HepG2 (cell line): Measurements from ENCODE around the gene WDR20. TPM values are rescaled to one million over a fixed set of nuclear protein-coding genes. Genes with fewer than 3 reads are reported as not detected.

ENCODE experiments used
- ARID4A ChIP-seq: sonication (generic); formaldehyde crosslinking; IDR thresholded peaks from 2 replicates; pipeline ENCODE4 v1.5.0; 2020; ENCODE audit warnings: mild to moderate bottlenecking, missing genetic modification reagents, borderline replicate concordance
- ASH2L ChIP-seq: fragments of 300-600, 200-600 bp; sonication (generic); IDR thresholded peaks from 2 replicates; pipeline ENCODE4 v1.7.0; 2017; ENCODE audit warnings: low read depth, mild to moderate bottlenecking, moderate library complexity, mixed read lengths, low read length; ENCODE audit not compliant: insufficient read length
- ATAD3A ChIP-seq: sonication (generic); formaldehyde crosslinking; IDR thresholded peaks from 2 replicates; pipeline ENCODE4 v1.4.0; 2020; ENCODE audit warnings: missing genetic modification reagents
- BRF2 ChIP-seq: sonication (generic); formaldehyde crosslinking; IDR thresholded peaks from 2 replicates; pipeline ENCODE4 v1.8.1; 2022; ENCODE audit warnings: mild to moderate bottlenecking, missing genetic modification reagents
- MATR3 ChIP-seq: sonication (generic); formaldehyde crosslinking; IDR thresholded peaks from 2 replicates; pipeline ENCODE4 v1.4.0; 2020; ENCODE audit warnings: missing genetic modification reagents
- MXD4 ChIP-seq: IDR thresholded peaks from 2 replicates; pipeline ENCODE4 v1.6.1; 2016; ENCODE audit warnings: mild to moderate bottlenecking, missing biosample characterization, missing genetic modification reagents
- NCOA1 ChIP-seq: sonication (generic); formaldehyde crosslinking; IDR thresholded peaks from 2 replicates; pipeline ENCODE4 v1.9.0; 2021; ENCODE audit warnings: missing genetic modification reagents
- NFIC ChIP-seq: IDR thresholded peaks from 2 replicates; pipeline ENCODE4 v1.6.1; 2012; ENCODE audit warnings: mild to moderate bottlenecking, low read length, inconsistent platforms
- NFRKB ChIP-seq: fragments of 450-650 bp; IDR thresholded peaks from 2 replicates; pipeline ENCODE4 v1.6.1; 2017
- WIZ ChIP-seq: sonication (generic); formaldehyde crosslinking; IDR thresholded peaks from 2 replicates; pipeline ENCODE4 v1.5.1; 2020; ENCODE audit warnings: mild to moderate bottlenecking, missing genetic modification reagents
- ZNF576 ChIP-seq: sonication (generic); formaldehyde crosslinking; IDR thresholded peaks from 2 replicates; pipeline ENCODE4 v1.4.0; 2020; ENCODE audit warnings: mild to moderate bottlenecking, missing genetic modification reagents
- ZNF780A ChIP-seq: sonication (generic); formaldehyde crosslinking; IDR thresholded peaks from 2 replicates; pipeline ENCODE4 v1.8.0; 2022; ENCODE audit warnings: mild to moderate bottlenecking, missing genetic modification reagents, moderate library complexity
- ZNF782 ChIP-seq: sonication (generic); formaldehyde crosslinking; IDR thresholded peaks from 2 replicates; pipeline ENCODE4 v1.4.0; 2020; ENCODE audit warnings: missing genetic modification reagents, mild to moderate bottlenecking, borderline replicate concordance
- polyA plus RNA-seq, 8 experiments: library from polyadenylated mRNA; depleted of rRNA in 3 of 8; stranded (reverse) in 7 of 8; unstranded in 1 of 8; fragments of >200 nt; fragmentation: Illumina TruSeq in 4 of 8; extraction: Trizol in 4 of 8; gene quantifications; 2 replicates each; pipeline versions ENCODE4 v1.2.1 to v1.2.3, GENCODE V29; 2011 to 2016; ENCODE audit warnings: low read depth in 4 of 8, missing spikeins in 1 of 8, mixed read lengths in 1 of 8; ENCODE audit not compliant: insufficient read depth in 1 of 8
- total RNA-seq, 5 experiments: library from RNA; depleted of rRNA; stranded (reverse); fragments of >200 nt; fragmentation: Illumina TruSeq; extraction: Trizol; gene quantifications; 2 replicates each; pipeline ENCODE4 v1.2.3, GENCODE V29; 2016; ENCODE audit warnings: low read depth in 1 of 5
- TF ChIP-seq, protein P1 (sequence below): sonication (generic); formaldehyde crosslinking; IDR thresholded peaks from 2 replicates; pipeline ENCODE4 v1.9.0; 2021; ENCODE audit warnings: missing genetic modification reagents, mild to moderate bottlenecking, borderline replicate concordance
- TF ChIP-seq, protein P2 (sequence below): sonication (generic); formaldehyde crosslinking; IDR thresholded peaks from 2 replicates; pipeline ENCODE4 v1.4.0; 2020; ENCODE audit warnings: missing genetic modification reagents, mild to moderate bottlenecking, borderline replicate concordance
- TF ChIP-seq, protein P3 (sequence below): sonication (generic); formaldehyde crosslinking; IDR thresholded peaks from 2 replicates; pipeline ENCODE4 v1.4.0; 2020; ENCODE audit warnings: mild to moderate bottlenecking, missing genetic modification reagents

WDR20 gene
- total and polyA plus RNA-seq, 2 of the 13 experiments (the other 11 are each of a cell fraction or from before 2014, with no cell fraction given) = 10.4 to 23.2 TPM

DNA sequence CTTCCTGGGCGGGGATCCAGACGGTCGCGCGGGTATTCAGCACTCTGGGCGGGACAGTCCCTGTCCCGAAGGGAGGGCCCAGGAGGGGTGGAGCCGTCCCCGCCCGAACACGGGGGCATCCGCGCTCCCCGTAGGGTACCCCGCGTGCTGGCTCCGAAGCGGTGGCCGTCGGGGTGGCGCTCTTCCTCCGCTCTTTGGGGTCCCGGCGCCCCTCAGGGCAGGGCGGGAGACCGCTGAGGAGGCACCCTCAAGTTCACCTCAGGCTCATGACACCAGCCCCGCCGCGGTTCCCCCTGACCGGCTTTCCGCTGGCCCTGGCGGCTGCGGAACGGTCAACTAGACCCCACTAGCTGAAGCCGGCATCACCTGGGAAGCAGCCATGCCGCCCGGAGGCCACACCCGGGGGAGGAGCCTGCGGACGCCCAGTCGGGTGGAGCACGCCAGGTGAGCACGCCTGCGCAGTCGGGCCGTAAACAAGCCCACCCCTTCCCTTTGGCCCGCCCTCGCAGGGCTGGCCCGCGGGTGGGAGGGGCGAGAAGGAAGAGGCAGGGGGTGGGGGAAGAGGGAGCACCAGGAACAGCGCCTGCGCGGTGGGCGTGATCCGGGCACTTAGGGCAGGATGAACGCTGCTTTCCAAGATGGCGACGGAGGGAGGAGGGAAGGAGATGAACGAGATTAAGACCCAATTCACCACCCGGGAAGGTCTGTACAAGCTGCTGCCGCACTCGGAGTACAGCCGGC lies at the start of gene WDR20 (continued):
- TF ChIP-seq ASH2L = no peak
- TF ChIP-seq NFIC = no peak
- TF ChIP-seq BRF2 (CRISPR knock-in tag) = no peak
- peak; percentile 82 for TF ChIP-seq MXD4
- TF ChIP-seq, protein P1, sequence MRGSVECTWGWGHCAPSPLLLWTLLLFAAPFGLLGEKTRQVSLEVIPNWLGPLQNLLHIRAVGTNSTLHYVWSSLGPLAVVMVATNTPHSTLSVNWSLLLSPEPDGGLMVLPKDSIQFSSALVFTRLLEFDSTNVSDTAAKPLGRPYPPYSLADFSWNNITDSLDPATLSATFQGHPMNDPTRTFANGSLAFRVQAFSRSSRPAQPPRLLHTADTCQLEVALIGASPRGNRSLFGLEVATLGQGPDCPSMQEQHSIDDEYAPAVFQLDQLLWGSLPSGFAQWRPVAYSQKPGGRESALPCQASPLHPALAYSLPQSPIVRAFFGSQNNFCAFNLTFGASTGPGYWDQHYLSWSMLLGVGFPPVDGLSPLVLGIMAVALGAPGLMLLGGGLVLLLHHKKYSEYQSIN (CRISPR knock-in tag) = no peak
- TF ChIP-seq ARID4A (CRISPR knock-in tag) = peak; percentile 95
- TF ChIP-seq ATAD3A = no peak
- TF ChIP-seq WIZ (CRISPR knock-in tag) = 0 out of 2 replicates have a peak, but pooled peaks have one; percentile 65
- no peak for TF ChIP-seq NCOA1 (CRISPR knock-in tag)
- no peak for TF ChIP-seq ZNF780A (CRISPR knock-in tag)
- TF ChIP-seq MATR3 (CRISPR knock-in tag) = no peak
- TF ChIP-seq, protein P2, sequence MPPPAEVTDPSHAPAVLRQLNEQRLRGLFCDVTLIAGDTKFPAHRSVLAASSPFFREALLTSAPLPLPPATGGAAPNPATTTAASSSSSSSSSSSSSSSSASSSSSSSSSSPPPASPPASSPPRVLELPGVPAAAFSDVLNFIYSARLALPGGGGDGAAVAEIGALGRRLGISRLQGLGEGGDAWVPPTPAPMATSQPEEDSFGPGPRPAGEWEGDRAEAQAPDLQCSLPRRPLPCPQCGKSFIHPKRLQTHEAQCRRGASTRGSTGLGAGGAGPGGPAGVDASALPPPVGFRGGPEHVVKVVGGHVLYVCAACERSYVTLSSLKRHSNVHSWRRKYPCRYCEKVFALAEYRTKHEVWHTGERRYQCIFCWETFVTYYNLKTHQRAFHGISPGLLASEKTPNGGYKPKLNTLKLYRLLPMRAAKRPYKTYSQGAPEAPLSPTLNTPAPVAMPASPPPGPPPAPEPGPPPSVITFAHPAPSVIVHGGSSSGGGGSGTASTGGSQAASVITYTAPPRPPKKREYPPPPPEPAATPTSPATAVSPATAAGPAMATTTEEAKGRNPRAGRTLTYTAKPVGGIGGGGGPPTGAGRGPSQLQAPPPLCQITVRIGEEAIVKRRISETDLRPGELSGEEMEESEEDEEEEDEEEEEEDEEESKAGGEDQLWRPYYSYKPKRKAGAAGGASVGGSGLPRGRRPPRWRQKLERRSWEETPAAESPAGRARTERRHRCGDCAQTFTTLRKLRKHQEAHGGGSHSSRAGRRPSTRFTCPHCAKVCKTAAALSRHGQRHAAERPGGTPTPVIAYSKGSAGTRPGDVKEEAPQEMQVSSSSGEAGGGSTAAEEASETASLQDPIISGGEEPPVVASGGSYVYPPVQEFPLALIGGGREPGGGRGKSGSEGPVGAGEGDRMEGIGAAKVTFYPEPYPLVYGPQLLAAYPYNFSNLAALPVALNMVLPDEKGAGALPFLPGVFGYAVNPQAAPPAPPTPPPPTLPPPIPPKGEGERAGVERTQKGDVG = no peak
- TF ChIP-seq ZNF576 (CRISPR knock-in tag) = no peak
- TF ChIP-seq, protein P3, sequence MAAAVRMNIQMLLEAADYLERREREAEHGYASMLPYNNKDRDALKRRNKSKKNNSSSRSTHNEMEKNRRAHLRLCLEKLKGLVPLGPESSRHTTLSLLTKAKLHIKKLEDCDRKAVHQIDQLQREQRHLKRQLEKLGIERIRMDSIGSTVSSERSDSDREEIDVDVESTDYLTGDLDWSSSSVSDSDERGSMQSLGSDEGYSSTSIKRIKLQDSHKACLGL (CRISPR knock-in tag) = peak; percentile 79; the same call in 1 of the 2 replicates
- no peak for TF ChIP-seq NFRKB
- TF ChIP-seq ZNF782 = peak; percentile 61; the same call in 1 of the 2 replicates
